HFFc6 (cell line): ENCODE measurements around the gene ALX4. TPM values are rescaled to one million over a fixed set of nuclear protein-coding genes. Genes with fewer than 3 reads are reported as not detected.

Source experiments
- DNase-seq: peaks from one replicate; pipeline ENCODE4 v3.0.0-alpha.2; 2018
- H3K27ac Mint-ChIP-seq: 2 replicates; pipeline ENCODE4 v1.8.0; 2020; ENCODE audit warnings: mild to moderate bottlenecking, mixed read lengths
- H3K27me3 Mint-ChIP-seq: 2 replicates; pipeline ENCODE4 v1.8.0; 2021; ENCODE audit warnings: mild to moderate bottlenecking, moderate library complexity, mixed read lengths; ENCODE audit not compliant: insufficient read depth
- H3K36me3 Mint-ChIP-seq: 2 replicates; pipeline ENCODE4 v1.8.0; 2021; ENCODE audit warnings: low read depth, mixed read lengths
- H3K4me1 Mint-ChIP-seq: 2 replicates; pipeline ENCODE4 v1.8.0; 2020; ENCODE audit warnings: low read depth, mixed read lengths
- H3K4me3 Mint-ChIP-seq: 2 replicates; pipeline ENCODE4 v1.8.0; 2020; ENCODE audit warnings: mild to moderate bottlenecking, moderate library complexity, mixed read lengths
- H3K9me3 Mint-ChIP-seq: 2 replicates; pipeline ENCODE4 v1.8.0; 2020; ENCODE audit warnings: mild to moderate bottlenecking, mixed read lengths
- total RNA-seq, 6 experiments: library from RNA; stranded (reverse); fragmentation: NEBNext Ultra II Directional; extraction: Animal tissue kit (Norgen Biotek cat#: 25700); gene quantifications; 2 replicates in 1 of 6; 3 replicates in 5 of 6; pipeline ENCODE4 v1.2.3, GENCODE V29; 2021
- TF ChIP-seq, protein P1 (sequence below): fragments of 200-600 bp; sonication (generic); IDR thresholded peaks from 2 replicates; pipeline ENCODE4 v1.5.0; 2021; ENCODE audit warnings: antibody characterized with exemption, mild to moderate bottlenecking

The ALX4 gene
- total RNA-seq, 6 experiments from 2014 or later: 0.02 to 0.13 (median 0.06) TPM

DNA sequence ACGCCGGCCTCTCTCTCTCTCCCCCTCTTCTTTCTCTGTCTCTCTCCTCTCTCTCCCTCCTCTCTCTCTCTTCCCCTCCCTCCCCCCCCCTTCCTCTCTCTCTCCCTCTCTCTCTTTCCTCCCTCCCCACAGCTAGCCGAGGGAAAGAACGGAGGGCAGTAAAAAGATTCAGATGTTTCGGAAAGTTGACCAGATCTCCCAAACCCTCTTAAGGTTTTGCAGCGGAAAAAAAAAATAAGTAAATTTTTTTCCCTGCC is 195 bp upstream of the ALX4 start:
- TF ChIP-seq, protein P1, sequence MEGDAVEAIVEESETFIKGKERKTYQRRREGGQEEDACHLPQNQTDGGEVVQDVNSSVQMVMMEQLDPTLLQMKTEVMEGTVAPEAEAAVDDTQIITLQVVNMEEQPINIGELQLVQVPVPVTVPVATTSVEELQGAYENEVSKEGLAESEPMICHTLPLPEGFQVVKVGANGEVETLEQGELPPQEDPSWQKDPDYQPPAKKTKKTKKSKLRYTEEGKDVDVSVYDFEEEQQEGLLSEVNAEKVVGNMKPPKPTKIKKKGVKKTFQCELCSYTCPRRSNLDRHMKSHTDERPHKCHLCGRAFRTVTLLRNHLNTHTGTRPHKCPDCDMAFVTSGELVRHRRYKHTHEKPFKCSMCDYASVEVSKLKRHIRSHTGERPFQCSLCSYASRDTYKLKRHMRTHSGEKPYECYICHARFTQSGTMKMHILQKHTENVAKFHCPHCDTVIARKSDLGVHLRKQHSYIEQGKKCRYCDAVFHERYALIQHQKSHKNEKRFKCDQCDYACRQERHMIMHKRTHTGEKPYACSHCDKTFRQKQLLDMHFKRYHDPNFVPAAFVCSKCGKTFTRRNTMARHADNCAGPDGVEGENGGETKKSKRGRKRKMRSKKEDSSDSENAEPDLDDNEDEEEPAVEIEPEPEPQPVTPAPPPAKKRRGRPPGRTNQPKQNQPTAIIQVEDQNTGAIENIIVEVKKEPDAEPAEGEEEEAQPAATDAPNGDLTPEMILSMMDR: no peak

DNA sequence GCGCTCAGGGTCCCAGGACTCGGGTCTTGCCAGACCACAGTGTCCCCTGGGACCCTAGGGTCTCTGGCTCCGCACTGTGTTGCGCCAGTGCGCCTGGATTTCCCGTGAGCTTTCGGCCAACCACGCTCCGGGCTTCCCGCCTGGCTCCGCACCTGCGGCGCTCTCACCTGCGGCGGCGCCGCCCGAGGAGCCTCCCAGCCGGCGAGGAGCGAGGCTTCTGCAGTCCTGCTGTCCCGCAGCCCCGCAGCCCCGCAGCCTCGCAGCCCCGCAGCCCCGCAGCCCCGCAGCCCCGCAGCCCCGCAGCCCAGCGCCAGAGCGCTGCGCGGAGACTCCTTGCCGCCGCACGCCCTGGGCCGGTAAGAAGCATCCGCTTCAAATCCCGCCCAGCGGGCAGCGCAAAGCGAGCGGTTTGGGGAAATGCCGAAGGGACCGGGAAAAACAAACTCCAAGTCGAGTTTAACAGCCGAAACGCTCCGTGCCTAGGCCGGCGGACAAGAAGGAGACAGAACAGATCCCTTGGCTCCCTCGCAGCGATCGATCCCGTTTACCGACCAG is 939 bp downstream of the ALX4 start:
- TF ChIP-seq, protein P1: no peak
- DNase-seq: no peak

More for the DNA sequence above, 195 bp upstream of the ALX4 start:
- peaks cover 64% of the 10 kb centered on the region for H3K27me3 Mint-ChIP-seq
- H3K4me1 Mint-ChIP-seq: no peaks in the 10 kb centered on the region; the same call in 1 of the 2 replicates
- H3K4me3 Mint-ChIP-seq: peak overlapping the region; percentile 77; the same call in 1 of the 2 replicates
- H3K27ac Mint-ChIP-seq: no peak overlapping the region
- H3K9me3 Mint-ChIP-seq: no peaks in the 10 kb centered on the region
- no peak for DNase-seq
- no peaks in the 10 kb centered on the region for H3K36me3 Mint-ChIP-seq

DNA sequence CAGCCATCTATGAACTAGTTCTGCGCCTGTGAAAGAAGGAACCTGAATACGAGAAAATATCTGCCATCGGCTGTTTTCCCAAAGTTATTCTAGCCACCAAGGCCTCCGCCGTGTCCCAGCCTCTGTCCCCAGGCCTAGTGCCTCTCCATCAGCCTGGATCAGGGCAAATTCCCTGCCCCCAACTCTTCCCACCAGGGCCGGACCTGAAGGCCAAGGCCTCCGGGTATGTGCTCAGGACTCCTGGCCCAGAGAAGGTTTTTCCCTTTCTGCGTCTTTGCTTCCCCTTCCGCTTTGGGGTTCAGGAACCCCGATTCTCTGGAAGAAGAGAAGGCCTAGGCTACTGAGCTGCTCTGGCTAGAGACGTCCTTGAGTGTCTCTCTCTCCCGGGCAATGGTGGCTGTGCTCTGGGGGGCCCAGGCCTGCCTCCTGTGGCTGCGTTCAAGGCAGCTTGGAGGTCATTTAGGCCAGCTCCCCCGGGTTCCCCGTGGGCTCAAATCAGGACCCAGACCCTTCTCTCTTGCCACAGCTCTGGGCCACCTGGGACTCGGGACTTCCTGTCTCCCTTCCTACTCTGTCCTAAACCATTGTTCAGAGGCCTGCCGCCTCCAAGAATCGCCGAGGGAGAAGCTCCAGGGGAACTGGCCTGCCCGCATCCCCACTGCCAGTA is 1.6 kb downstream of the ALX4 start:
- Mint-ChIP-seq H3K4me1 (no peaks in the 10 kb centered on the region; the same call in 1 of the 2 replicates), H3K4me3 (no peak overlapping the region), H3K36me3 (no peaks in the 10 kb centered on the region), H3K27me3 (peaks cover 55% of the 10 kb centered on the region), H3K9me3 (no peaks in the 10 kb centered on the region), H3K27ac (no peak overlapping the region)
- no peak for DNase-seq
- TF ChIP-seq, protein P1: no peak

More for the DNA sequence above, 939 bp downstream of the ALX4 start:
- Mint-ChIP-seq H3K4me1 (no peaks in the 10 kb centered on the region; the same call in 1 of the 2 replicates), H3K27me3 (peaks cover 61% of the 10 kb centered on the region), H3K27ac (no peak overlapping the region), H3K9me3 (no peaks in the 10 kb centered on the region), H3K4me3 (peak overlapping the region; percentile 77), H3K36me3 (no peaks in the 10 kb centered on the region)

DNA sequence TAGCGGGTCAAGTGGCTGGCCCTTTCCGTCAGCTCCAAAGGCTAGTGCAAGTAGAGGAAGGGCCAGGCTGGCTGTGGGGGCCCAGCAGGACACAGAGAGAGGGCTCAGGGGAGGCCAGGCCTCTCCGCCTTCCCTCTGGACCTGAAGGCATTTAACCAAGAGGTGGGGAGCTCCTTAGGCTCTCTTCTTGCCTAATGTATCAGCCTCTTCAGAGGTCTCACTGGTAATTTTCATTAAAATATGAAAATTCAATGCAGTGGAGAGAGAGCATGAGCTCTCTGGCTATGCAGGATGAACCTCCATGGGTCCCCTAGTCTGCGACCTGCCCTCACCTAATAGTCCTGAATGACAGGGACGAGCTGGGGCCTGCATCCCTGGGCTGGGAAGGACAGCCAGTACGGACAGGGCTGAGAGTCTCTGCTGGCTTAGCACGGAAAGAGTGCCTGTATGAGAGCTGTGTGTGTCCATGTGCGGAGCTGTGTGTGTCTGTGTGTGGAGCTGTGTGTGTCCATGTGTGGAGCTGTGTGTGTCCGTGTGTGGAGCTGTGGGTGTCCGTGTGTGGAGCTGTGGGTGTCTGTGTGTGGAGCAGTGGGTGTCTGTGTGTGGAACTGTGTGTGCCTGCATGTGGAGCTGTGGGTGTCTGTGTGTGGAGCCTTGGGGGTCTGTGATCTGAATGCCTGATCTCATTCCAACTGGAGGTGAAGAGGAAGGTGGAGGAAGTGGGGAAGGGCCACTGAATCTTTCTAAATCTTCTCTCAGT is 2.4 kb downstream of the ALX4 start:
- Mint-ChIP-seq H3K27me3 (peaks cover 49% of the 10 kb centered on the region), H3K9me3 (no peaks in the 10 kb centered on the region), H3K4me1 (no peaks in the 10 kb centered on the region; the same call in 1 of the 2 replicates), H3K27ac (no peak overlapping the region), H3K36me3 (no peaks in the 10 kb centered on the region), H3K4me3 (no peak overlapping the region)
- TF ChIP-seq, protein P1: no peak
- no peak for DNase-seq

DNA sequence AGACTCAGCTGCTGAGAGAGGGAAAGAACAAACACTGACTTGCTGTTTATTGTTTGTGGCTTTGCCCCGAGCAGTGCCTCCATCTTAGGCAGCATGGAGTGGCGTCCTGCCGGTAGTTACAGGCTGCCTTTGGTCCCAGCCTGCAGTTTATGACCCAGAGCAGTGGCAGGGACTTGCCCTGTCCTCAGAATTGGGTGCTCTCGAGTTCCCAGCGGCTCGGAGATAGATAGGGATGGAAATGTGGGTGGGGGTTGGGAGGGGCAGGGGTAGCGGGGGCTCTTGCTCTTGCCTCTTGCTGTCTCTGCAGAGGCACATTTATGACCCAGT is 3.1 kb downstream of the ALX4 start:
- Mint-ChIP-seq H3K4me1 (peaks cover 5% of the 10 kb centered on the region), H3K9me3 (no peaks in the 10 kb centered on the region), H3K27ac (no peak overlapping the region), H3K27me3 (peaks cover 44% of the 10 kb centered on the region), H3K36me3 (no peaks in the 10 kb centered on the region), H3K4me3 (no peak overlapping the region)
- TF ChIP-seq, protein P1: no peak
- DNase-seq: no peak
